RPMI8226 (cell line): ENCODE data around the gene EPHA2.

Source experiments
- DNase-seq: peaks from one replicate; pipeline ENCODE4 v3.0.0-alpha.2; 2015

EPHA2 gene

DNA sequence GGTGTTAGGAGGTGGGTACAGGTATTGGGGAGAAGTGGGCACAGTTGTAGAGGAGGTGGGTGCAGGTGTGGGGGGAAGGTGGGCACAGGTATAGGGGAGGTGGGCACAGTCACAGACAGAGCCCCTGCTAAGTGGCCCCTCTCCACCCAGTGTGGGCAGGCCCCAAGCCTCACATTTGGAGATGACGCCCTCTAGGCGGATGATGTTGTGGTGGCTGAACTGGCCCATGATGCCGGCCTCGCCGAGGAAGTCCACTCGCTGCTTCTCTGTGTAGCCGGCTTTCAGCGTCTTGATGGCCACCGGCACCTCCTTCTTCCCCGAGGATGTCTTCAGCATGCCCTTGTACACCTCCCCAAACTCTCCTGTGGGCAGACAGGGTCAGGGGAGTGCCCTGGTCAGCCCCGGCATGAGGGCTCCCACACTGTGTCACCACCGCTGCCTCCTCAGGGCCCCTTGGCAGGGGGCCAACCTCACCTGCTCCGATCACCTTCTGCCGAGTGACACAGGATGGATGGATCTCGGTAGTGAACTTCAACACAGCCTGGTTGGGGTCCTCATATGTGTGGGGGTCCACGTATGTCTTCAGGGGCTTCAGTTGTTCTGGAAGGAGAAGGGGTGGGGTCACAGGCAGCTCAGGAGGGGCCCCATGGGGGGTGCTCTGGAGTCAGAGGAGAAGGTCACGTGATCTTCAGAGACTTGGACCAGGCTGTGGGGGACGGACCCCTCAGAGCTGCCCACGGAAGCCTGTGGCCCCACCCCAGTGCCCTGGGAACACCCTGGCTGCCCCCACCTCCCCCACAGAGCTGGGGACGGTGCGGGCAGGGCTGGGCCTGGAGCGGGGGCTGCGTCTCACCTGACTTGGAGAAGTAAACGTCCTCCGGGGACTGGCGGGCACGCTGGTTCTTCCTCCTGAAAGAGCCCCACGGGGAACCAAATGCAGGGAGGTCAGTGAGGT is 22.6 kb downstream of the EPHA2 start:
- DNase-seq, result no peak

DNA sequence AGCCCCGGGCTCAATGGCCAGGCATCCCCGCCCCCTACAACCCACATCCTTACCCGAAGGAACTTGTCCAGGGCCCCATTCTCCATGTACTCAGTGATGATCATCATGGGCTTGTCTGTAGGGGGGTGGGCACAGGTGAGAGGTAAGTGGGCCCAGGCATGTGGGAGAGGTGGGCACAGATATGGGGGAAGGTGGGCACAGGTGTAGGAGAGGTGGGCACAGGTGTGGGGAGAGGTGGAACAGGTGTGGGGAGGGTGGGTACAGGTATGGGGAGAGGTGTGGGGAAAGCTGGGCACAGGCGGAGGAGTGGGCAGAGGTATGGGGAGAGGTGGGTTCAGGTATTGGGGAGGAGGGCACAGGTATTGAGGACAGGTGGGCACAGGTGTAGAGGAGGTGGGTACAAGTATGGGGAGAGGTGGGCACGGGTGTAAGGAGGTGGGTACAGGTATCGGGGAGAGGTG is 23.5 kb downstream of the EPHA2 start:
- DNase-seq, result no peak

DNA sequence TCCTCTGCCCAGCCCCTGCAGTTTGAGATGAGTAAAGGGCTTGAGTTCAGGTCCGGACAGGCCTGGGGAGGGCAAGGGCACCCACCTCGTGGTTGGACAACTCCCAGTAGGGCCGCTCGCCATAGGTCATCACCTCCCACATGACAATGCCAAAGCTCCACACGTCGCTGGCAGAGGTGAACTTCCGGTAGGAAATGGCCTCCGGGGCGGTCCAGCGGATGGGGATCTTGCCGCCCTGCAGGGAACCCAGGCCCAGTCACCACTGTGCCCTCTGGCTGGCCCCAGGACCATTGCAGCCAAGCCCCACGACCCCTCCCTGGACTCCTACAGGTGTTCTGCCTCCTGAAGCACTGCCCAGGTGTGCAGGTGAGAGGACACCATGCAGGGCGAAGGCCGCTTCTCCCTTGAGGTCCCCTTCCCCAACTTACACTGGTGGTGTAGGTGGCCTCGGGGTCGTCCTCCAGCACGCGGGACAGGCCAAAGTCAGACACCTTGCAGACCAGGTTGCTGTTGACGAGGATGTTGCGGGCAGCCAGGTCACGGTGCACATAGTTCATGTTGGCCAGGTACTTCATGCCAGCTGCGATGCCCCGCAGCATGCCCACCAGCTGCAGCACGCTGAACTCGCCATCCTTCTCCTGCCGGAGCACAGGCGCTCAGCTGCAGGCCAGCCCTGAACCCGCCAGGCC is 24.1 kb downstream of the EPHA2 start:
- no peak for DNase-seq

DNA sequence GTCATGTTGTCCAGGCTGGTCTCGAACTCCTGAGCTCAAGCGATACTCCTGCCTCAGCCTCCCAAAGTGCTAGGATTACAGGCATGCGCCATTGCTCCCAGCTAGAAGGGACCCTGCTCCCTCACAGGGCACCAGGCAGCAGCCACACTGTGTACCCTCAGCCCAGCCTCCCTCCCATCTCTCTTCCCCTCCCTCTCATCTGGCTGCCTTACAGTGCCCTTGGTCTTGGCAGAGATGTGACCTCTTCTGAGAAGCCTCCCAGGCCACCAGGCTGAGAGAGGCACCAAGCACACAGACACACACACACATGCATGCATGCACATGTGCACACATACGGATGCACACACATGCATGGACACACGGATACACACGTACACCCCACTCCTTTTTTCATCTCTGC is 25.0 kb downstream of the EPHA2 start:
- DNase-seq, result no peak

DNA sequence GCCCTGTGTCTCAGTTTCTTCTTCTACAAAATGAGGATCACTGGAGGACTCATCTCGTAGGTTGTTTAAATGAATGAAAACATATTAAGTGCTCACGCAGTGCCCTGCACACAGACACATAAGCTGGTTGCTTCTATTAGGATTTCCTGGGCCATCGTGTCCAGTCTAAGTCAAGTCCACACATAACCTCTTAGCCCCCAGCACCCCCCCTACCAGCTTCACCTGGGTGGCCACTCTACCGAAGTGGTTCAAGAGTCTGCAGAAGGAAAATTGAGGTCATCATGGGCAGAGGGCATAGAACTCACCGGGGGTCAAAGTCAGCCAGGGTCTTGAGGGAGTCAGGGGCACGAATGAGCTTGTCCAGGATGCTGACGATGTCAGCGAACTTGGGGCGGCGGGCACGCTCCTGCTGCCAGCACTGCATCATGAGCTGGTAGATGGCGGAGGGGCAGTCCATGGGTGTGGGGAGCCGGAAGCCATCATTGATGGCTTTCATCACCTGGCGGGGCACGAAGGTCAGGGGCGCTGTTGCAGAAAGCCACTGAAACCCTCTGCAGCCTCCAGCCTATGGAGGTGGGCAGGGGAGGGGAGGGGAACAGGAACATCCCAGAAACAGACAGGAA is 25.8 kb downstream of the EPHA2 start:
- DNase-seq, result no peak

DNA sequence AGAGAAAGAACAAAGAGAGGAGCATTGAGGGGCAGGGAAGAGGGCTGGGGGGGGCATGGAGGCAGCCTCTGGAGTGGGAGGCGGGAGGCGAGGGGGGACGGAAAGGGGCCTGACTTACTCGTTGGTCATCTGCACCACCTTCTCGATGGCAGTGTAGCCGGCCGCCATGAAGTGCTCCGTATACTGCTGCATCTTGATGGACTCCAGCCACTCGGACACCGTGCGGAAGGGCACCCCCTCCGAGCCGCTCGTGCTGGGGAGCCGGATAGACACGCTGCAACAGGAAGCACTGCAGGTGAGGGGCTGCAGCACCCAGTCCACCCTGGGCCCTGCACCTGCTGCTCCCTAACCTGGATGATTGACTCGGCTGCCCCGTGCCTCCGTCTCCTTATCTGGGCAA is 26.6 kb downstream of the EPHA2 start:
- DNase-seq, result no peak

DNA sequence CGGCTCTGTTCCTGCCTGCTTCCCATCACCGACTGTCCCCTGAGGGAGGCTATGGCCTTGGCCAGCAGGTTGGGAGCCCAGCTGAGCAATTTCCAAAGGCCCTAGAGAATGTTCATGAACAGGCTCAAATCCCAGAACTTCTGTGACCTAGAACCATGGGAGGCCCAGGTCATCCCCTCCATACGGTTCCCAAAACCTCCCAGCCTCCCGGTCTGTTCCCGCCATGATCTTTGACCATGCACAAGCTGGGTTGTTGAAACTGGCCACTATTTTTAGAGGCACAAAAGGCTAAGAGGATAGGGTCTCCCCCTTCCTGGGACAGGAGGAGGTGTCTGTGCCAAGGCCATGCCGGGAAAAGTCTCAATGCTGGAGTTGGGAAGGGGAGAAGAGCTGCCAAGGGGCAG is 27.5 kb downstream of the EPHA2 start:
- no peak for DNase-seq

DNA sequence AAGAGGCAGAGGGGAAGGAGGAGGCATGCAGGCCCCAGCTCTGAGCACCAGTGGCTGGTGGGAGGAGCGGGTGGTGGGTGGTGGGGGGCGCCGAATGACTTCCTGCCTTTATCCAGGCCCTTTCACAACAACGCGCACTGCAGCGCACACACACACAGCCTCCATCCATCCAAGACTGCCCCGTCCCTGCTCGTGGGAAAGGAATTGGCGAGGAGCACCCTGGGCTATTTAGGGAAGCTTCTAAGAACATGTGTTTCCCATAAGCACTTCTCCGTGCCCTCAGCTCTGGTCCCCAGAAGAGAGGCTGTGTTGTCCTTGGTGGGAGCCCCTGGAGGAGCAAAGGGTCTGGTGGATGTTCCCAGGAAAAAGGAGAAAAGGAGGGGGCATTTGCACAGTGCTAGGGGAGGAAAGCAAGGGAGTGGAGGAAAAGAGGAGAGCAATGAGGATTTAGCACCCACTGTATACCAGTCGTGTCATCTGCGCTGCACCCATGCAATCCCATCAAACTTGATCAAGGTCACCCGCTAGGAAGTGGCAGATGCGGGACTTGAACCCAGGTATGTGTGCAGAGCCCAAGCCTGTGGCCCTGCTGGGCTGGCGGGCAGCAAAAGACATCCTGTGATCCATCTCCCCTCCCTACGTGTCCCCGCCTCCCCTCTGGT is 28.1 kb downstream of the EPHA2 start:
- DNase-seq, result no peak

DNA sequence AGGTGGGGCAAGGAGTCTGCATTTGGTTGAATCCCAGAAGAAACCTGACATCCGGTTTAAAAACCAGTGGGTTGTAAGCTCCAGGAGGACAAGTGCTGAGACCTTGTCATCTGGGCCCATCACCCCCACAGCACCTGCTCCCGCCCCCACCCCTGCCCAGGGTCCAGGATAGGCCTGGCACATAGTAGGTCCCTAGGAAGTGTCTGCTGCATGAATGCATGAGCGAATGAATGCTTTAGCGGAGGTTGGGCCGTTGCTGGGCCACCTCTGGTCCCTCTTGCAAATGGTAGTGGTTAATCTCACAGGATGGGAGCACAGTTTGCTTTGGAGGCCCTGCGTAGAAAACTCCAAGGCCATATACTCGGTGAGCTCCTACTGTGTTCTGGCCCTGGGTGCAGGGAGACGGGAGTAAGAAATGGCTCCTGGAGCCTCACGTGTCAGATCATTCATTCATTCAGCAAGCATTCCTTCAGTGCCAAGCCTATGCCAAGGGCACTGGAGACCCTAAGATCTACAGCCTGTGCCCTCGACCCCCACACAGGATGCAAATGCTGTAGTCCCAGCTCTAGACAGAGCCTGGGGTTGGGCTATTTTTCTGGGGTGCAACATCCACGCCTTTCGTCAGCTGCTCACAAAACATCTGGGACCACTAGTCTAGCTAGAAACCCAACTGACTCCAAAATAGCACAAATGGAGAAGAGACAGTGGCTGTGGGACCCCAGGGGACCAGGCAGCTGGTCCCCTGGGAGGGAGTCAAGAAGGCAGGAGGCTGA is 28.9 kb downstream of the EPHA2 start:
- DNase-seq, result no peak

DNA sequence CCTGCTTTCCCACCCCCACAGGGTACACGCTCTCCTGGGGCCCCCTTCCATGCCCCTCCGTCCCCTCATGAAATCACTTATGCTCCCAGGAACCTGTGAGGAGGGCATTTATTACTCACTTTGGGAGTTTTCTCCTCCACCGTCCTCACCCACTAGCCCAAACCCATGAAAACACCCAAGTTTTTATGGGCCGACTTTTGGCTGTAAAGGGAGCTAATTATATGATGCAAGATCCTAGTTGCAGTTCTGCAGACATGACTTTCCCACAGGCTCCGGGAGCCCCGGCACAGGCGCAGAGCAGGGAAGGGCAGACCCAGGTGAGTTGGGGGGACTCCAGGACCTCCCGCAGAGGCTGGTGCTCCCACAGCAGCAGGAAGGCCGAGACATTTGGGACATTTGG is 29.7 kb downstream of the EPHA2 start:
- DNase-seq, result no peak

DNA sequence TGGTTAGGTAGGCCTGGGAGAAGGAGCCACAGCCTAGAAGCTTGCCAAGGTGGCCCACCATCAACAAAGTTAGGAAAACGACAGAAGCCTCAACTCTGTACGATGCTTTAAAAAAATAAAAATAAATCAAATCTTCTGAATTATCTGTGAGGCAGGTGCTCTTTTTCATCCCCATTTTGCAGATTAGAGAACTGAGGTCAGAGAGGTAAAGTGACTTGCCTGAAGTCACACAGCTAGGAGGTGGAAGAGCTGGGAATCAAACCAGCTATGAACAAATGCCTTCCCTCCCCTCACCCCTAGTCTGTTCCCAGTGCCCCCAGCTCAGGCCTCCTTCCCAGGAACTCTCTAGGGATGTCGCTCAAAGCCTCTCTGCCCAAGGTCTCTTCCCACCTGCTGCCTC is 30.4 kb downstream of the EPHA2 start:
- DNase-seq, result no peak

DNA sequence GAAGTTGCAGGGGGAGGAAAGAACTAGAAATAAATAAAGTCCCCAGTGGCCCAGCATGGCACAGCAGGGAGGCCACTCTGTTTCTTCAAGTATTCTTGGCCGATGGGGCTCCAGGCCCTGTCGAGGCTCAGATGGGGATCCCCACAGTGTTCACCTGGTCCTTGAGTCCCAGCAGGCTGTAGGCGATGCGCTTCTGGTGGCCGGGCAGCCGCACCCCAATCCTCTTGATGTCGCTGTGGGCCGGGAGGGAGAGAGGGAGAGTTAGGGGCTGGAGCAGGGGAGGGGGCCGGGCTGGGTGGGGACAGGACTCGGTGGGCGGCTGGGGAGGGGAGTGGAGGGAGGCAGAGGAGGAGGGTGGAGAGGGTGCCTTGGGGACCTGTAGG is 30.8 kb downstream of the EPHA2 start:
- DNase-seq, result no peak

DNA sequence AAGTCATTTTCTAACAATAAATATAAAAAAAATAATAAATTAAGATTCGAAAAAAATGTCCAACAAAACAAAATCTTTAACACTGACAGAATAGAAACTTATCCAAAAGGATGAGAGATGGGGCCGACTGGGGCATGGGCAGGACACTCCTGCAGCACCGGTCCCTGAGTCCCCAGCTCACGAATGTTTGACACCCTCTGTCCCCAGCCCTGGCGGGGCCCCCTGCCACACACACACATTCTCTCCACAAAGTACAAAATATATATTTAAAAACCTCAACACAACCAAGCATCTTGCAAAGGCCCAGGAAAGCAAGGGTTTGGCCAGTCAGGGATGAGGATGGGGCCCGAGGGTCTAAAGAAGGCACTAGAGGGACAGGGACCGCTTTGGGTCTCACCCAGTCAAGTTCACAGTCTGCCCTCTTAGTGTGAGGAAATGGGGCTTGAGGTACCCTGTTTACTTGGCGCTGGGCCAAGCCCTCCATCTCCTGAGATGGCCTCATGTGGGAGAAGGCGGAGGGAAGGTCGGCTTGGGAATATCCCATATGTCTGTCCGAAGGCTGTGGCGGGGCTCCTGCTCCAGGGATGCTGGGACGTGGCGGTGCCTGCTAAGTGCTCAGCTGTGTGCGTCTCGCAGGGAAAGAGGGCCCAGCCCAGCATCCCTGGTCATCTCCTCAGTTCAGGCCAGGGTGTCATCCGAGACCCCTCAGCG is 31.3 kb downstream of the EPHA2 start:
- DNase-seq, result no peak

DNA sequence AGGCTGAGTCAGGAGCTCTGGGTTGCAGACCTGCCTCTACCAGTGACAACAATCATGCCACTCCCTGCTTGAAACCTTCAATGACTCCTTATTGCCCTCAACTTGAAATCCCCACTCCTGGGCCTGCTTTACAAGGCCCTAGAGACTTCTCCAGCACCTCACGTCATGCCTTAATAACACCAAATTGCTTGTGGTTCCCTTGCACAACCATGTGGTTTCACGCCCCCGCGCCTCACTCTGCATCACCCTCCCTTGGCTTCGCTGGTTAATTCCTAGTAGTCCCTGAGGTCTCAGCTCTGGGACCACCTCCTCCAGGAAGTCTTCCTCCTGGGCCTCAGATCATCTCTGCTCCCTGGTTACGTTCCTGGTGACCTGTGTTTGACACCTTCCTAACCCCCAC is 33.0 kb downstream of the EPHA2 start:
- DNase-seq, result no peak

DNA sequence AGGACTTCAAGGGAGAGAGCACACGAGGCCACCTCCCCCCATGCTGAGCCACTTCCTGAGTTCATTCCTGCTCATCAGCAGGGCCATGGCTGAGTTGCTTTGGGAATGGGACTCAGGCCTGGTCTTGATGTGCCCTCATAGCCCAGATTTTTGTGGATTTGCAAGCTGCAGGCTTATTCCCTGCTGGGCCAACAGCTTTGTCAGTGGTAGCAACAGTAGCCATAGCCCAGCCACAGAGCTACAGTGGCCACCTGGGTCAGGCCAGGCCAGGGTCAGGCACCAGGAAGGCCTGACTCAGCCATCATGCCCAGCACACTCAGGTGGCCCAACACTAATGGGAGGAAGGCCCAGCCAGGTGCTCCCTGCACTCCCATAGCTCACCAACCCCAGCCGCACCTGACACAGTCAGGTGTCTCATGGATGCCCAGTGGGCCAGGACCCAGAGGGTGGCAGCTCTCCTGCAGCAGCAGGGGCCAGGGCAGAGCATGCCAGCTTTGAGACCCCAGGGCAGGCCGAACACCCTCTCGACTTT is 33.5 kb downstream of the EPHA2 start:
- DNase-seq, result no peak

DNA sequence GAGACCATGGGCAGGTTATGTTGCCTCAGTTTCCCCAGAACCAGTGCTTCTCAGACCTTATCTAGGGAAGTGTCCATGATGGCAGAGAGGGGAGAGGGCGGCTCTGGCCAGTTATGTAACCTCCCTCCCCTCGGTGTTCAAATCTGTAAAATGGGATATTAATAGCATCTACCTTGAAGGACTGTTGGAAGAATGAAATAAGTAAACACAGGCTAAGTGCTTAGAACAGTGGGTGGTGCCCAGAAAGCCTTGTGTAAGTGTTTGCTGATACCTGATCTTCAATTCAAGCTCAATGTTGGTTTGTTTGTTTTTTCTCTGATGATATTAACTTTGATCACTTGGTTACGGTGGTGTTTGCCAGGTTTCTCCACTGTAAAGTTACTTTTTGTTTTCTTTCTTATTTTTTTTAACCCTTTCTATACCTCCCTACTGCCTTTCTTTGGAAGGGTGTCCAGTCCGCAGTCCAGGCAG is 34.9 kb downstream of the EPHA2 start:
- DNase-seq, result no peak

DNA sequence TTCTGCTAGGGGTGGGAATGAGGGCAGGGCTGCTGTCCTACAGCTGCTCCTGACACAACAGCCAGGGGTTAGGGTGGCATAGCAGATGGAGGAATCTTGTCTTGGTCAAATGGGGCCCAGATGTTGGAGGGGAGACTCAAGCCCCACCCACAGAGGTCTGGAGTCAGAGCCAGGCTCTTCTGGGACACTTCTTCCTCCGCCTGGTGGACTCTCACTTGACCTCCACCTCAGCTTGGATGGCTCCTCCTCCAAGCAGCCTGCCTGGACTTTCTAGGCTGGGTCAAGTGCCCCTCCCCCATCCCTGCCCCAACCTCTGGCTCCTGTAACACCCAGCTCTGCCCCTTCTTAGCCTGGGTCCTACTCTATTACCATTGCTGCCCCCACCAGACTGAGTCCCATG is 35.5 kb downstream of the EPHA2 start:
- no peak for DNase-seq

DNA sequence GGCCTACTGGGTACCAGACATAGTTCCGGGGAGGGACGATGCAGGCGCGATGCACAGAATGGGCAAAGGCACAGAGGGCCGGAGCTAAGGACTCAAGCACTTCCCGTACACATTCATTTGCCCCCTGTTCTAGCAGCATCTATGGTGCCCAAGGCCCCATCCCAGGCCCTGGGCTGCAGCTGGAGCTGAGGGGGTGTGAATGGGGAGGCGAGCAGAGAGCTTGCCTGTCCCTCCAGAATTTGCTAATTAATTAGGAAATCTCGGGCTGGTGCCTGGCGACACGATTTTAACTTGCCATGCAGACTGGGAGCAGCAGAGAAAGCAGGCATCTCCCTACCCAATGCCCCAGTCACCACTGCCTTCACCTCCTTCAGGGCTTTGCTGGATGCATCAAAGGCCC is 35.9 kb downstream of the EPHA2 start:
- DNase-seq, result no peak

DNA sequence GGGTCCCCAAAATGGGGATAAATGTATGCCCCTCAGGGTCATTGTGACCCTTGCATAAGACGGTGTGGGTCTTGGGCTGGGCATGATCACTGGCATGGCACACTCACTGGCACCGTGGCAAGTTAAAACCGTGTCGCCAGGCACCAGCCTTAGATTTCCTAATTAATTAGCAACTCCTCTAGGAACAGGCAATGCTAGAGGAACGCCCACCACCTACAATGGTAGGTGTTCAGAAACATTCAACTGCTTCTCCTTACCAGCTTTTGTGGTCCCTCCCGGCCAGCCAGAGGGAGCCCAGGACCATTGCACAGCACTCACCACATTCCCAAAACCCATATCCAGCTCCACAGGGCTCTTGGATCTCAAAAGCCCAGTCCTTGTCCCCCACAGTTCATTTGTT is 36.4 kb downstream of the EPHA2 start:
- DNase-seq, result no peak

DNA sequence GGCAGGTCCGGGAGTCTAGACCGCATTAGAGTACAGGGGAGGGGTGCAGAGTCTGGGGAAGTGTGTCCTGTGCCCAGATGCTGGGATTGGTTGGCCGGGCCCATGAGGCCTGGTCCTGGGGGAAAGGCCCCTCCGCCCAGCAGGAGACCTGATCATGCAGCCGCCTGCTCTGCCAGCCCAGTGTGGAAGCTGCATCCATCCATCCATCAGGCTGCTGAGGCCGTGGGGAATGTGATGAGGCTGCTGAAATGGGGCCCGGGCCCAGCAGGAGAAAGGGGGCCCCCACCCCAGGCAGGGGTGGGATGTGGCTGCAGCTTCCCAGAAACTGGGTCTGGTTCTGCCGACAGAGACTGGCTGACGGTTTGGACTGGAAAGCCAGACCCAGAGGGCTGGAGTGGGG is 37.2 kb downstream of the EPHA2 start:
- no peak for DNase-seq

DNA sequence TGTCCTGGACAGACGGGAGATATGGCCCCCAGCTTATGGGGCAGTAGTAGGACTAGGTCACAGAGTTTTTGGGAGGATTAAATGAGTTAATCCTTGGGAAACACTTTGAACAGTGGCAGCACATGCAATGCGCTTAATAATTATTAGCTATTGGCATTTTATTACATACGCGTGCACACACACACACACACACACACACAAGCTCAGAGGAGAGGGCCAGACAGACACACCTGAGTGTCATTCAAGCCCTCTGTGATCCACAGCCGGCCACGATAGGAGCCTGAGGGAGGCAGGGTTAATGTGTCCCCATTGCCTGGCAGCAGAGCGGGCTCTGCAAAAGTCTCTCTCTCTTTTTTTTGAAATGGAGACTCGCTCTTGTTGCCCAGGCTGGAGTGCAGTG is 37.9 kb downstream of the EPHA2 start:
- DNase-seq, result no peak
